Smooth muscle cell of trachea (primary cell): ENCODE data around the gene MRPL33. TPM values are rescaled to one million over a fixed set of nuclear protein-coding genes. Genes with fewer than 3 reads are reported as not detected.

ENCODE experiments used
- total RNA-seq: library from RNA; depleted of rRNA; stranded (reverse); fragments of >200 nt; gene quantifications from 2 replicates; pipeline ENCODE4 v1.2.1, GENCODE V29; 2014

MRPL33 gene
- total RNA-seq: 32.3 and 88.9 TPM in 2 replicates

GRCh38 chr2:27771548-27772335 lies at the start of gene MRPL33:
TSS of gene MRPL33 (plus strand) at chr2:27771719. CDS start at chr2:27771778, 59 bp downstream.

Other genes starting within 250 kb of the MRPL33 start
- gene ZNF512, start 188.7 kb upstream of the MRPL33 start, total RNA-seq: 30.9 and 42.0 TPM in 2 replicates
- gene CCDC121, start 142.7 kb upstream of the MRPL33 start, total RNA-seq: 1.7 and 3.1 TPM in 2 replicates
- 32.1 and 52.2 TPM in 2 replicates for gene GPN1, start 142.7 kb upstream of the MRPL33 start, total RNA-seq
- gene SUPT7L, start 108.1 kb upstream of the MRPL33 start, total RNA-seq: 14.9 and 22.8 TPM in 2 replicates
- 28.1 and 38.7 TPM in 2 replicates for gene SLC4A1AP, start 107.8 kb upstream of the MRPL33 start, total RNA-seq
- gene RBKS, start 118.7 kb downstream of the MRPL33 start, total RNA-seq: 2.2 and 2.5 TPM in 2 replicates
- gene BABAM2, start 119.0 kb downstream of the MRPL33 start, total RNA-seq: 23.0 and 29.4 TPM in 2 replicates